B cell (primary cell): ENCODE results near the gene C17orf113. TPM values are rescaled to one million over a fixed set of nuclear protein-coding genes. Genes with fewer than 3 reads are reported as not detected.

Experiments
- ATAC-seq: fragments of 200-7000 bp; cut with Tn5 transposase; one replicate; pipeline ENCODE4 v1.10.0; 2021; ENCODE audit warnings: low read depth, mild to moderate bottlenecking, moderate number of reproducible peaks, moderate library complexity
- CTCF ChIA-PET: fragments of 350-600 bp; sonication (Branson Sonifier 250); formaldehyde crosslinking; loops from one replicate; lab custom pipeline; 2021; ENCODE audit warnings: antibody characterized with exemption, inconsistent platforms; lab: Charles Lee
- POLR2A ChIA-PET: fragments of 350-600 bp; sonication (Branson Sonifier 250); formaldehyde crosslinking; loops from one replicate; lab custom pipeline; 2021; ENCODE audit warnings: antibody characterized with exemption; lab: Charles Lee
- DNase-seq: peaks from one replicate; pipeline ENCODE4 v3.0.0; 2013
- H2AFZ ChIP-seq: 2 replicates; pipeline ENCODE4 v1.6.1; 2012; ENCODE audit warnings: mild to moderate bottlenecking, low read depth, low read length; ENCODE audit not compliant: insufficient read depth, poor library complexity, severe bottlenecking
- H3K27ac ChIP-seq, 2 donors: 1 replicate in 1 of 2; 2 replicates in 1 of 2; pipeline ENCODE4 v1.5.1; 2012 to 2013; ENCODE audit warnings: low read length in 2 of 2, mild to moderate bottlenecking in 2 of 2, moderate library complexity in 1 of 2
- H3K27me3 ChIP-seq, 4 experiments: fragments of 200-600 bp in 1 of 4; sonication (generic) in 1 of 4; replicated peaks in 1 of 4; 1 replicate in 2 of 4; 2 replicates in 2 of 4; pipeline versions ENCODE4 v1.6.1 to v1.7.0; 2013 to 2016; ENCODE audit warnings: low read length in 3 of 4, mild to moderate bottlenecking in 2 of 4, mixed read lengths in 1 of 4, moderate library complexity in 1 of 4; ENCODE audit not compliant: insufficient read depth in 4 of 4, control insufficient read depth in 3 of 4; ENCODE audit errors: control extremely low read depth in 1 of 4
- H3K36me3 ChIP-seq, 2 experiments: replicated peaks in 1 of 2; 1 replicate in 1 of 2; 2 replicates in 1 of 2; pipeline versions ENCODE4 v1.6.1 to v1.7.1; 2013; ENCODE audit warnings: low read length in 1 of 2; ENCODE audit not compliant: insufficient read depth in 2 of 2, control insufficient read depth in 1 of 2; ENCODE audit errors: control extremely low read depth in 1 of 2, extremely low read depth in 1 of 2
- H3K4me1 ChIP-seq, 2 donors: fragments of 200-600 bp in 1 of 2; sonication (generic) in 1 of 2; 1 replicate in 1 of 2; 2 replicates in 1 of 2; pipeline versions ENCODE4 v1.5.1 to v1.6.1; 2013 to 2017; ENCODE audit warnings: low read length in 2 of 2; ENCODE audit not compliant: control insufficient read depth in 2 of 2, insufficient read depth in 2 of 2
- H3K4me2 ChIP-seq: replicated peaks from 2 replicates; pipeline ENCODE3; 2012; ENCODE audit warnings: mild to moderate bottlenecking, low read depth, low read length; ENCODE audit not compliant: poor library complexity, severe bottlenecking
- H3K4me3 ChIP-seq, 5 experiments: fragments of 200-600 bp in 1 of 5; sonication (generic) in 1 of 5; 1 replicate in 3 of 5; 2 replicates in 2 of 5; pipeline versions ENCODE4 v1.5.1 to v1.7.0; 2011 to 2016; ENCODE audit warnings: low read length in 4 of 5, mild to moderate bottlenecking in 4 of 5, low read depth in 2 of 5, control low read depth in 1 of 5, moderate library complexity in 1 of 5; ENCODE audit not compliant: insufficient read depth in 1 of 5; ENCODE audit errors: control extremely low read depth in 1 of 5, extremely low read depth in 1 of 5
- H3K79me2 ChIP-seq: fragments of 200-600 bp; sonication (generic); one replicate; pipeline ENCODE4 v1.6.0; 2016; ENCODE audit warnings: low read length; ENCODE audit not compliant: control insufficient read depth, insufficient read depth
- H3K9ac ChIP-seq: fragments of 200-600 bp; sonication (generic); 2 replicates; pipeline ENCODE4 v1.6.1; 2017; ENCODE audit warnings: mild to moderate bottlenecking, low read length, moderate library complexity
- H3K9me3 ChIP-seq, 3 donors: one replicate each; pipeline versions ENCODE4 v1.6.1 to v1.7.1; 2013; ENCODE audit warnings: low read length in 2 of 3; ENCODE audit not compliant: control insufficient read depth in 2 of 3, insufficient read depth in 1 of 3; ENCODE audit errors: control extremely low read depth in 1 of 3
- H4K20me1 ChIP-seq: 2 replicates; pipeline ENCODE4 v1.6.0; 2012; ENCODE audit warnings: mild to moderate bottlenecking, low read length; ENCODE audit not compliant: insufficient read depth, control insufficient read depth, poor library complexity, severe bottlenecking
- H3K27ac Mint-ChIP-seq: one replicate; pipeline ENCODE4 v1.8.0; 2021; ENCODE audit warnings: mixed read lengths
- H3K27me3 Mint-ChIP-seq: one replicate; pipeline ENCODE4 v1.8.0; 2021; ENCODE audit warnings: mixed read lengths
- H3K4me1 Mint-ChIP-seq: one replicate; pipeline ENCODE4 v1.8.0; 2021; ENCODE audit warnings: mixed read lengths
- H3K4me3 Mint-ChIP-seq: one replicate; pipeline ENCODE4 v1.8.0; 2021; ENCODE audit warnings: mixed read lengths
- H3K9me3 Mint-ChIP-seq: one replicate; pipeline ENCODE4 v1.8.0; 2022; ENCODE audit warnings: mixed read lengths; ENCODE audit not compliant: insufficient read depth
- CTCF ChIP-seq: fragments of 200-600 bp; IDR thresholded peaks from one replicate; pipeline ENCODE4 v1.8.0; 2022; ENCODE audit warnings: antibody characterized with exemption, mild to moderate bottlenecking
- EZH2 ChIP-seq: IDR thresholded peaks from 2 replicates; pipeline ENCODE4 v1.6.1; 2012; ENCODE audit warnings: borderline replicate concordance, low read depth, mild to moderate bottlenecking, moderate library complexity, low read length; ENCODE audit not compliant: insufficient read depth, poor library complexity, severe bottlenecking
- WGBS: methylation state at CpG from one replicate; pipeline ENCODE4 v1.1.5; 2013; ENCODE audit warnings: missing lambda C conversion rate; ENCODE audit not compliant: insufficient coverage; 5-methylcytosine and 5-hydroxymethylcytosine counted together
- intact Hi-C: fragments of 100-400 bp; cut with micrococcal nuclease; formaldehyde crosslinking; loops from one replicate; pipeline ENCODE4 v1.10.0; 2022
- polyA plus RNA-seq: library from polyadenylated mRNA; depleted of rRNA; stranded (reverse); fragments of >200 nt; gene quantifications from 2 replicates; pipeline ENCODE4 v1.2.3, GENCODE V29; 2012
- total RNA-seq, 2 donors: library from RNA; stranded (reverse); fragments of 120-200 nt in 1 of 2; gene quantifications; 1 replicate in 1 of 2; 2 replicates in 1 of 2; pipeline versions ENCODE4 v1.2.3 to v1.2.4, GENCODE V29; 2013 to 2022

Gene C17orf113
- total and polyA plus RNA-seq, 2 donors (not counting 1 experiment from before 2014, with no cell fraction given): 1.2 to 2.1 TPM

GRCh38 chr17:42041619-42042018 lies 8.8 kb downstream of the C17orf113 start:
- DNase-seq: no peak
- no peaks in the 10 kb centered on the region for H3K79me2 ChIP-seq
- H3K4me3 ChIP-seq: no peak overlapping the region
- peaks cover 0 to 8% (median 1%) of the 10 kb centered on the region in 4 experiments for H3K27me3 ChIP-seq
- peaks cover 6% of the 10 kb centered on the region for H3K27me3 Mint-ChIP-seq
- ChIA-PET CTCF (interaction anchor here (0.7 kb wide), 1 partner anchor 17 kb away, joined by 5 read pairs; no protein-coding TSS in a partner anchor), POLR2A (interaction anchor here (0.6 kb wide), 1 partner anchor 34 kb away, joined by 9 read pairs; no protein-coding TSS in a partner anchor)
- no peak overlapping the region for H3K4me2 ChIP-seq
- H3K27ac ChIP-seq: no peak overlapping the region
- no peaks in the 10 kb centered on the region for H3K4me1 ChIP-seq
- TF ChIP-seq EZH2 (no peak), CTCF (no peak)
- no peaks in the 10 kb centered on the region for H3K9me3 ChIP-seq
- H3K9ac ChIP-seq: no peak overlapping the region
- no peaks in the 10 kb centered on the region for H3K9me3 Mint-ChIP-seq
- H3K4me1 Mint-ChIP-seq: no peaks in the 10 kb centered on the region
- no peak overlapping the region for H3K4me3 Mint-ChIP-seq
- H3K36me3 ChIP-seq: no peaks in the 10 kb centered on the region
- H4K20me1 ChIP-seq: no peaks in the 10 kb centered on the region
- H2AFZ ChIP-seq: no peak overlapping the region
- no peak overlapping the region for H3K27ac Mint-ChIP-seq
- intact Hi-C loops: no loop called here
- no peak for ATAC-seq

- Histone ChIP-seq H3K36me3 (no peaks in the 10 kb centered on the region), H2AFZ (no peak overlapping the region), H3K4me3 (no peak overlapping the region), H3K79me2 (no peaks in the 10 kb centered on the region), H3K9me3 (no peaks in the 10 kb centered on the region), H3K4me2 (no peak overlapping the region), H3K27ac (no peak overlapping the region), H3K9ac (no peak overlapping the region), H3K4me1 (no peaks in the 10 kb centered on the region), H4K20me1 (no peaks in the 10 kb centered on the region), H3K27me3 (peaks cover 0 to 8% (median 1%) of the 10 kb centered on the region in 4 experiments)
- no peak for ATAC-seq
- WGBS: 98% methylated on average over 10 of the region's 10 CpGs
- no peak for TF ChIP-seq EZH2
- no peak for TF ChIP-seq CTCF
- Mint-ChIP-seq H3K9me3 (no peaks in the 10 kb centered on the region), H3K27me3 (peaks cover 6% of the 10 kb centered on the region), H3K27ac (no peak overlapping the region), H3K4me3 (no peak overlapping the region), H3K4me1 (no peaks in the 10 kb centered on the region)
- DNase-seq: no peak
- POLR2A ChIA-PET: no interaction called here
- CTCF ChIA-PET: interaction anchor here (0.7 kb wide), 1 partner anchor 16 kb away, joined by 5 read pairs; no protein-coding TSS in a partner anchor
- intact Hi-C loops: no loop called here
Observed at GRCh38 chr17:42040818-42041217, 9.6 kb downstream of the C17orf113 start.
